ENCODE measurements around the gene ERC2.

The ERC2 gene

GRCh38 chr3:55498520-55498919 lies 969.7 kb downstream of the ERC2 start:
- TF ChIP-seq CTCF (IDR thresholded peaks at IDR 0.05): no peak

GRCh38 chr3:55497250-55497649 lies 971.0 kb downstream of the ERC2 start:
- TF ChIP-seq CTCF (IDR thresholded peaks at IDR 0.05): no peak

GRCh38 chr3:55494976-55495375 lies 973.3 kb downstream of the ERC2 start:
- TF ChIP-seq CTCF (IDR thresholded peaks at IDR 0.05): no peak

GRCh38 chr3:55492976-55493375 lies 975.3 kb downstream of the ERC2 start:
- TF ChIP-seq CTCF (IDR thresholded peaks at IDR 0.05): no peak

- no peak for TF ChIP-seq CTCF (IDR thresholded peaks at IDR 0.05)
Measured at GRCh38 chr3:55491296-55491816, 976.9 kb downstream of the ERC2 start.

GRCh38 chr3:55490276-55490913 lies 977.9 kb downstream of the ERC2 start:
- no peak for TF ChIP-seq CTCF (IDR thresholded peaks at IDR 0.05)

- TF ChIP-seq CTCF (IDR thresholded peaks at IDR 0.05): no peak
Measured at GRCh38 chr3:55489798-55490132, 978.5 kb downstream of the ERC2 start.
